ENCODE measurements around the gene MOGAT3.
"Not testable (repeated sequence)": the region's sequence is repeated elsewhere in the genome, so short reads cannot be mapped to it uniquely, and the experiment has no call there.

The MOGAT3 gene

GRCh38 chr7:101201695-101202602 lies 1.1 kb upstream of the MOGAT3 start:
- no peak overlapping the region for H3K4me3 ChIP-seq (ENCODE audit: low read depth in 1 of 2, low read length in 1 of 2)
- H3K27ac ChIP-seq: no peak overlapping the region
- TF ChIP-seq CTCF (IDR thresholded peaks at IDR 0.05): no peak
- H3K36me3 ChIP-seq: peaks cover 12% of the 10 kb centered on the region
- peaks cover 73% of the 10 kb centered on the region for H3K27me3 ChIP-seq
- H3K4me1 ChIP-seq (ENCODE audit: control insufficient read depth in 1 of 2, insufficient read depth in 1 of 2, low read depth in 1 of 2, low read length in 1 of 2): peaks cover 9 to 25% of the 10 kb centered on the region in 2 experiments
- no peaks in the 10 kb centered on the region for H3K9me3 ChIP-seq

GRCh38 chr7:101200504-101200861 lies 353 bp downstream of the MOGAT3 start:
- no peak for TF ChIP-seq CTCF (IDR thresholded peaks at IDR 0.05)
- no peak overlapping the region for H3K4me3 ChIP-seq (ENCODE audit: low read depth in 1 of 2, low read length in 1 of 2)
- H3K4me1 ChIP-seq (ENCODE audit: control insufficient read depth in 1 of 2, insufficient read depth in 1 of 2, low read depth in 1 of 2, low read length in 1 of 2): peaks cover 9 to 25% of the 10 kb centered on the region in 2 experiments
- H3K36me3 ChIP-seq: no peaks in the 10 kb centered on the region
- no peaks in the 10 kb centered on the region for H3K9me3 ChIP-seq
- H3K27me3 ChIP-seq: peaks cover 82% of the 10 kb centered on the region
- H3K27ac ChIP-seq: no peak overlapping the region

GRCh38 chr7:101199522-101199921 lies 1.3 kb downstream of the MOGAT3 start:
- not testable (repeated sequence) for H3K36me3 ChIP-seq; H3K4me3 ChIP-seq (ENCODE audit: low read depth in 1 of 2, low read length in 1 of 2); H3K27ac ChIP-seq; H3K9me3 ChIP-seq
- peaks cover 88% of the 10 kb centered on the region for H3K27me3 ChIP-seq
- peaks cover 8 to 22% of the 10 kb centered on the region in 2 experiments for H3K4me1 ChIP-seq (ENCODE audit: control insufficient read depth in 1 of 2, insufficient read depth in 1 of 2, low read depth in 1 of 2, low read length in 1 of 2)

- no peak for TF ChIP-seq CTCF (IDR thresholded peaks at IDR 0.05)
These were observed 2.4 kb downstream of the MOGAT3 start for GRCh38 chr7:101198476-101198875.

GRCh38 chr7:101197991-101198390 lies 2.8 kb downstream of the MOGAT3 start:
- no peaks in the 10 kb centered on the region for H3K36me3 ChIP-seq
- H3K27ac ChIP-seq: no peak overlapping the region
- peaks cover 81% of the 10 kb centered on the region for H3K27me3 ChIP-seq
- no peaks in the 10 kb centered on the region for H3K9me3 ChIP-seq
- TF ChIP-seq CTCF (IDR thresholded peaks at IDR 0.05): no peak
- H3K4me3 ChIP-seq (ENCODE audit: low read depth in 1 of 2, low read length in 1 of 2): no peak overlapping the region
- peaks cover 0 to 9% of the 10 kb centered on the region in 2 experiments for H3K4me1 ChIP-seq (ENCODE audit: control insufficient read depth in 1 of 2, insufficient read depth in 1 of 2, low read depth in 1 of 2, low read length in 1 of 2)

More at GRCh38 chr7:101198476-101198875, 2.4 kb downstream of the MOGAT3 start:
- Histone ChIP-seq H3K4me1 (ENCODE audit: control insufficient read depth in 1 of 2, insufficient read depth in 1 of 2, low read depth in 1 of 2, low read length in 1 of 2) (peaks cover 0 to 11% of the 10 kb centered on the region in 2 experiments), H3K27me3 (peaks cover 85% of the 10 kb centered on the region), H3K9me3 (no peaks in the 10 kb centered on the region), H3K36me3 (no peaks in the 10 kb centered on the region), H3K4me3 (ENCODE audit: low read depth in 1 of 2, low read length in 1 of 2) (no peak overlapping the region), H3K27ac (no peak overlapping the region)

GRCh38 chr7:101195884-101196283 lies 5.0 kb downstream of the MOGAT3 start:
- Histone ChIP-seq H3K4me1 (ENCODE audit: control insufficient read depth in 1 of 2, insufficient read depth in 1 of 2, low read depth in 1 of 2, low read length in 1 of 2) (peaks cover 0 to 7% of the 10 kb centered on the region in 2 experiments), H3K27me3 (peaks cover 60% of the 10 kb centered on the region), H3K4me3 (ENCODE audit: low read depth in 1 of 2, low read length in 1 of 2) (no peak overlapping the region), H3K9me3 (no peaks in the 10 kb centered on the region), H3K36me3 (no peaks in the 10 kb centered on the region), H3K27ac (no peak overlapping the region)
- TF ChIP-seq CTCF (IDR thresholded peaks at IDR 0.05): no peak
